SK-MEL-5 (cell line): ENCODE measurements around the gene THUMPD3. TPM values are rescaled to one million over a fixed set of nuclear protein-coding genes. Genes with fewer than 3 reads are reported as not detected.
A peak's percentile ranks its signal among the peaks of the same experiment; 100 is the strongest.

Experiments
- DNase-seq: peaks from one replicate; pipeline ENCODE4 v3.0.0-alpha.2; 2016; ENCODE audit warnings: low read depth, low spot score
- in situ Hi-C: cut with HindIII; loops from 2 replicates; pipeline ENCODE4 v1.10.0; 2016; ENCODE audit warnings: low sequenced_read_pairs, high pct_unique_total_duplicates, low pct_unique_long_range_greater_than_20kb
- polyA plus RNA-seq, 2 experiments: library from polyadenylated mRNA; depleted of rRNA; stranded (reverse); fragments of >200 nt; gene quantifications; 2 replicates each; pipeline ENCODE4 v1.2.3, GENCODE V29; 2015
- total RNA-seq: library from RNA; depleted of rRNA; stranded (reverse); fragments of >200 nt; shearing (Covaris generic); gene quantifications from 2 replicates; pipeline ENCODE4 v1.2.3, GENCODE V29; 2014; rRNA removed

THUMPD3 gene
- 73.5 and 85.0 TPM in 2 replicates for total RNA-seq
- polyA plus RNA-seq (2015; cell fraction: cytosol; rRNA removed), result 43.6 and 48.6 TPM in 2 replicates
- polyA plus RNA-seq (2015; cell fraction: nucleus; rRNA removed), result 42.2 and 52.5 TPM in 2 replicates

GRCh38 chr3:9362731-9363530 is at the start of gene THUMPD3:
TSS of gene THUMPD3 (plus strand) at chr3:9363054. CDS start at chr3:9365069, 2,015 bp downstream.
- in situ Hi-C loops, result no loop called here
- peak; percentile 95 for DNase-seq

GRCh38 chr3:9314796-9315195 is 48.1 kb upstream of the THUMPD3 start:
- DNase-seq, result no peak
- in situ Hi-C loops, result loop anchor here (25.0 kb wide), 1 partner anchor 327 kb away; no protein-coding TSS in a partner anchor

DNA sequence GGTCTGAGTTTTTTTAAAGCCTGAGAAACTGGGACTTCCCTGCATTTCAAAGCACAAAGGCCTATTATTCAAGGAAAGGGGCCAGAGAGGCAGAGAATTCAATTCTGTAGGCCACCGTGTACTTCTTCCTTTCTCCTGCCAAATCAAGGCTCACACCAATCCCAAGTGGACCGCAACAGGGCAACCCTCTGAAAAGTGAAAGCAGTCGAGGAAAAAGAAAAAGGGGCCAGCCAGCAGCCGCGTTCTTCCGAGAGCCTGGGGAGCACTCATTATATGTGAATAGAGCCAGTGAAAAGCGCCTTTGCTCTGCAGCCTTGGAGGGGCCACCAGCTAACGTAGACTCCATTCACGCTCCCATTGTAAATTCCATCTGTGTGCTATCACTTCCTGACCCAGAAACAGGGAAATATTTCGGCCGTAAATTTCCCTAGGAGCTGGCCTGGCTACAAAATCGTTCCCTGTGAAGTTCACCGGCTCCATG is 45.9 kb upstream of the THUMPD3 start:
- peak; percentile 76 for DNase-seq
- in situ Hi-C loops, result loop anchor here (25.0 kb wide), 1 partner anchor 330 kb away; no protein-coding TSS in a partner anchor

DNA sequence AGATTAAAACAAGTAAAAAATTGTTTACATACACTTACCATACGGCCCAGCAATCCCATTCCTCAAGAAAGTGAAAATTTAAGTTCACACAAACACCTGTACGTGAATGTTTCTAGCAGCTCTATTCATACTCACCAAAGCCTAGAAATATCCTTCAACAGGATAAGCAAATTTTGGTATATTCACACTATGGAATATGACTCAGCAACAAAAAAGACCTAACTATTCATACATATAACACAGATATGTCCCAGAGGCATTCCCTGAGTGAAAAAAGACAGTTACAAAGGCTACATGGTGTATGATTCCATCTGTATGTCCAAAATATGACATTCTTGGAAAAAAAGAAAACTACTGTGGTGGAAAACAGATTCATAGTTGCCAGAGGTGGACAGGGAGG is 40.1 kb upstream of the THUMPD3 start:
- in situ Hi-C loops, result loop anchor here (25.0 kb wide), 1 partner anchor 335 kb away; no protein-coding TSS in a partner anchor
- DNase-seq, result no peak

- no peak for DNase-seq
- in situ Hi-C loops, result loop anchor here (25.0 kb wide), 1 partner anchor 338 kb away; no protein-coding TSS in a partner anchor
These were observed 37.9 kb upstream of the THUMPD3 start for GRCh38 chr3:9324944-9325343.

GRCh38 chr3:9327578-9327977 is 35.3 kb upstream of the THUMPD3 start:
- DNase-seq, result no peak
- in situ Hi-C loops, result no loop called here

DNA sequence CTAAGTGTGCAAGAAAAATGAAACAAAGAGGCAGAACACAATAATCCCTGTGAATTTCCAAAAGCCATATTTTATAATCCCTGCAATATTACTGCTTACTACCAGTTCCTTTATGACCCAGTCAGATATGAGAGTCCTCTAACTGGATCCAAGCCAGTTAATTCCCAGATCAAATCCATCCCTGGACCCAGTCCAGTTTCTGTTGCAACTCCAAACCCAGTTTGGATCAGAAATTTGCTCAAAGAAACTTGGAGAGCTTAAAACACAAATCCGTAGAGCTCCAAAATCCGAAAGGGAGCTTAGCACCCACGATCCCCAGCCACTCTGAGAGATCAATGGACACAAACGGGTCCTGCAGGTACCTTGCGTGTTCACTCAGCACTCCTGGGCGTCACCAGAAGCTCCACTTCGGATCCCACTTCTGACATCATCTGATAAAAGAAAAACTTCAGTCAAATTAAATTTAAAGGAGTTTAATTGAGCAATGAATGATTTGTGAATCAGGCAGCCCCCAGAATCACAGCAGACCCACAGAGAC is 32.6 kb upstream of the THUMPD3 start:
- in situ Hi-C loops, result no loop called here
- no peak for DNase-seq

GRCh38 chr3:9331171-9331570 is 31.7 kb upstream of the THUMPD3 start:
- no peak for DNase-seq
- in situ Hi-C loops, result no loop called here

DNA sequence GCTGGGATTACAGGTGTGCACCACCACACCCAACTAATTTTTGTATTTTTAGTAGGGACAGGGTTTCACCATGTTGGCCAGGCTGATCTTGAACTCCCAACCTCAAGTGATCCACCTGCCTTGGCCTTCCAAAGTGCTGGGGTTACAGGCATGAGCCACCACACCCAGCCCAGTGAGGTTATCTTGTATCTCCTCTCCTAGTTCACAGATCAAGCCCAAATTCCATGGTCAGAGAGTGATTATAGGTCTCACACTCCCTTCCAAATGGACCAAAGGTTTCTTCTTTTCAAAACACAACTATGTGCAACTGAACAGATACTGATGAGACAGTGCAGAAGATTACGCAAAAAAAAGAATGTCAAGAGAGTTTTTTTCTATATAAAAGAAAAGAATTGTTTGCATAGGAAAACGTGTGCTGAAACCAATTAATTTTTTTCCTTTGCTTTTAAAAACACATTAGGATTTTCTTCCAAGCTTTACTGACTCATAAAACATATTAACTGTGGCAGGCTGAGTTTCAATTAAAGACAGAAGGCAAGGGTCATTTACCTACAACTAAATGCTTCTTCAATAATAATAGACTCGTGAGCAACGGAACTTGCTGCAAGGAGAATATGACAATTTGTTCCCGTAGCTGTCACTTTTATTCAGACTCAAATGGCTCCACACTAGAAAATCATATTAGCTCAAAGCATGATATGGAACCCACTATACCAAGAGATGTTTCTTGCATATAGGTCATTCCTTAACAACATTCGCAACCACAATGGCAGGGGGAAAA is 30.4 kb upstream of the THUMPD3 start:
- in situ Hi-C loops, result no loop called here

GRCh38 chr3:9339761-9340471 is 22.9 kb upstream of the THUMPD3 start:
- in situ Hi-C loops, result no loop called here
- DNase-seq, result no peak

More for the DNA sequence above, 30.4 kb upstream of the THUMPD3 start:
- no peak for DNase-seq

DNA sequence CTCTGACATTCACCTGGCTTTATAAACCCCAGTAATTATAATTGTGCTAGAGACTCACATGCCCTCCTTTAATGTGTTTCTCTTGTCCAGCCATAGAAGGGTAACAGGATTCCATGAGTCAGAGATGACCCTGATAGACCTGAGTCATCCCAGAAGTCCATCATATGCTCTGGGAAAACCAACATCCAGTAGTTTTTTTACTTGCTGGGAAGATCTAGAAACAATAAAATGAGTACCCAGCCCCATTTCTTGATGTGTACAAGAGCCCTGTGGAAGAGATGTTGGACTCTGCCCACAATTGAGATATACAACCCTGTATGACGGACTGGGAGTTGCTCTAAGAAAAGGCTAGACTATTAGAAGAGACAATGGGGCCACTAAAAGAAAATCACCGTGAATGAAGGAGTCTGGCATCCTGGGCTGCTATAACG is 22.4 kb upstream of the THUMPD3 start:
- in situ Hi-C loops, result no loop called here
- DNase-seq, result no peak

DNA sequence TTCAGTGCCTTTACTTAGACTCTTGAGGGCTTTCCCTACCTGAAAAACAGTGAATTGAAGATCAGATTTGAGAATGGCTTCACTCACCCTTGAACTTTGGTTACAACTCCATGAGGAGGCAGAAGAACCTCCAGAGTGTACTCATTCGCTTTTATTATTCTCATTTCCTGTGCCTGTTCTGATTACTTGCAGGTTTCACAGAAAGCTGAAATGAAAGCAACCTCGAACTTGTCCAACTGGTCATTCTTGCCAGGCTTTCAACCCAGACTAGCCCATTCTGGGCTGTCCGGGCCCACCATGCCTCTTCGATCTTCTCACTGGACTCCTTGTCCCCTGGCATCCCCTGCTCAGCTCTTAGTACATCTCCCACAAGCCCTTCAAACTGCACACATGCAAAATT is 20.2 kb upstream of the THUMPD3 start:
- in situ Hi-C loops, result no loop called here
- no peak for DNase-seq

DNA sequence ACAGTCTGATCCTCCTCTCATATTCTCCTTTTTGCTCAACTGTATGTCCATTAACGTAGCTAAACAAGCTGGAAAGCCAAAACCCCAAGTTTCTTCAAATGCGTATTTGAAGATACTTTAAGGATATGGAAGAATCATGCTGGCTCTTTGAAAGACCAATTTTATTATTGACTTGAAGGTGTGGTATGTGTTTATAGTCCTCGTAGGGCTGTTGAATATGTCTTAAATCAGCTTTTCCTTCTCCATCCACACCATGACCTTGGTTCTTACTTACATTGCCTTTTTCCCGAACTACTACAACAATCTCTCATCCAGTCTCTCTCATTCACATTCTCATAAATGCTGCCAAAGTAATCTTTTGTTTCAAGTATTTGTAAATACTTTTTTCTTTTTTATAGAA is 19.7 kb upstream of the THUMPD3 start:
- in situ Hi-C loops, result no loop called here
- DNase-seq, result no peak

DNA sequence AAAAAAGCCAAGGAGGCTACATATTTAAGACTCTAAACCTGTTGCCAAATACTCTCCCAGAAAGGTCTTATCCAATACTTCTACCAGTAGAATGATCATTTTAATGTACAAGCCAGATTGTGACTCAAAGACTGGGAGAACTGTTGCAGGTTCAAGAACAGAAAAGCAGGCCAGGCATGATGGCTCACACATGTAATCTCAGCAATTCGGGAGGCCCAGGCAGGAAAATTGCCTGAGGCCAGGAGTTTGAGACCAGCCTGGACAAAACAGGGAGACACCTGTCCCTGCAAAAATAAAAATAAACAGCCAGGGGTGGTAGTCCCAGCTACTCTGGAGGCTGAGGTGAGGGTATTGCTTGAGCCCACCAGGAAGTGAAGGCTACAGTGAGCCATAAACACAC is 17.8 kb upstream of the THUMPD3 start:
- in situ Hi-C loops, result no loop called here

GRCh38 chr3:9346141-9346540 is 16.7 kb upstream of the THUMPD3 start:
- DNase-seq, result no peak
- in situ Hi-C loops, result no loop called here

More for the DNA sequence above, 17.8 kb upstream of the THUMPD3 start:
- no peak for DNase-seq

- in situ Hi-C loops, result no loop called here
- no peak for DNase-seq
These were observed 15.8 kb upstream of the THUMPD3 start for GRCh38 chr3:9347081-9347480.

DNA sequence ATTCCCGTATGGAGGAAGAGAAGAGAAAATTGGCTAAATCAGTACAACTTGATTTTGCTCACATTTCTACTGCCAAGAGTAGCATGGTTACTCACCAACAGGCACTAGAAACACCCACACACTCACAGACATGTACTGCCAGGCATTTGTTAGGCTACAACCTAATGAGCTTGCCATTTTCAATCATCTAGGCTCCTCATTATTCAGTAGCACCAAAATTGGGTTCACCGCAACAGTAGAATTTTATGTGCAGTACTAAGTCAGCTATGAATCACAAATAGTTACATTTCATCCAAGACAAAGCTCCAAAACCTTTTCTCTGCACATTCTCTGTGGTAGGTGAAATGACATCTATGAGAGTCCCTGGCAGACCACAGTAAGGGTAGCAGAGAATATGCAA is 15.0 kb upstream of the THUMPD3 start:
- in situ Hi-C loops, result no loop called here
- DNase-seq, result no peak
